ENCODE results near the gene RFNG. TPM values are rescaled to one million over a fixed set of nuclear protein-coding genes. Genes with fewer than 3 reads are reported as not detected.
"Not testable (repeated sequence)": the region's sequence is repeated elsewhere in the genome, so short reads cannot be mapped to it uniquely, and the experiment has no call there.

RFNG gene
- total RNA-seq, 1 experiment from 2014 or later, result 35.1 TPM

GRCh38 chr17:82043507-82043906 lies 8.1 kb downstream of the RFNG start:
- no peak for DNase-seq (ENCODE audit: low read depth)

- no peak for DNase-seq (ENCODE audit: low read depth)
Observed at GRCh38 chr17:82042649-82043048, 9.0 kb downstream of the RFNG start.

GRCh38 chr17:82041144-82041814 lies 10.3 kb downstream of the RFNG start:
- DNase-seq (ENCODE audit: low read depth), result no peak

GRCh38 chr17:82039695-82040299 lies 11.8 kb downstream of the RFNG start:
- no peak for DNase-seq (ENCODE audit: low read depth)

- not testable (repeated sequence) for DNase-seq (ENCODE audit: low read depth)
Observed at GRCh38 chr17:82038796-82039409, 12.7 kb downstream of the RFNG start.

GRCh38 chr17:82037889-82038195 lies 13.8 kb downstream of the RFNG start:
- DNase-seq (ENCODE audit: low read depth), result no peak

- DNase-seq (ENCODE audit: low read depth), result peak; percentile 91
Observed at GRCh38 chr17:82037092-82037888, 14.3 kb downstream of the RFNG start, which contains the start of gene DCXR. Gene DCXR, minus strand, starts transcription at chr17:82037697. Its CDS starts 15 bp downstream, at chr17:82037682.

GRCh38 chr17:82036634-82037091 lies 14.9 kb downstream of the RFNG start:
- DNase-seq (ENCODE audit: low read depth), result no peak

GRCh38 chr17:82035956-82036633 lies 15.5 kb downstream of the RFNG start:
- no peak for DNase-seq (ENCODE audit: low read depth)

- DNase-seq (ENCODE audit: low read depth), result no peak
Observed at GRCh38 chr17:82035488-82035887, 16.1 kb downstream of the RFNG start.

- DNase-seq (ENCODE audit: low read depth), result no peak
Observed at GRCh38 chr17:82034371-82035011, 17.1 kb downstream of the RFNG start.

- no peak for DNase-seq (ENCODE audit: low read depth)
Observed at GRCh38 chr17:82033359-82034085, 18.1 kb downstream of the RFNG start.

- DNase-seq (ENCODE audit: low read depth), result no peak
Observed at GRCh38 chr17:82031885-82032627, 19.6 kb downstream of the RFNG start.

- DNase-seq (ENCODE audit: low read depth), result no peak
Observed at GRCh38 chr17:82031303-82031884, 20.2 kb downstream of the RFNG start, which contains the start of gene RAC3. Gene RAC3, plus strand, starts transcription at chr17:82031678. Its CDS starts 84 bp downstream, at chr17:82031762.

- peak; percentile 51 for DNase-seq (ENCODE audit: low read depth)
Observed at GRCh38 chr17:82030470-82031302, 20.9 kb downstream of the RFNG start.

GRCh38 chr17:82029990-82030469 lies 21.6 kb downstream of the RFNG start:
- DNase-seq (ENCODE audit: low read depth), result no peak

- DNase-seq (ENCODE audit: low read depth), result no peak
Observed at GRCh38 chr17:82029391-82029790, 22.2 kb downstream of the RFNG start.

- DNase-seq (ENCODE audit: low read depth), result no peak
Observed at GRCh38 chr17:82028966-82029365, 22.6 kb downstream of the RFNG start.
